ENCODE measurements around the gene ASPSCR1. TPM values are rescaled to one million over a fixed set of nuclear protein-coding genes. Genes with fewer than 3 reads are reported as not detected.
A peak's percentile ranks its signal among the peaks of the same experiment; 100 is the strongest.

Gene ASPSCR1
- total and polyA plus RNA-seq, 9 of the 15 experiments (the other 6 are each of a cell fraction or from before 2014, with no cell fraction given) = 0.90 to 36.9 (median 11.6) TPM

GRCh38 chr17:81977211-81977808 lies at the start of gene ASPSCR1 (continued):
- peak; percentile 41 for TF ChIP-seq KAT7 (CRISPR knock-in tag; IDR thresholded peaks at IDR 0.05; ENCODE audit: borderline replicate concordance)
- TF ChIP-seq CHAMP1 (IDR thresholded peaks at IDR 0.05) = no peak
- no peak for TF ChIP-seq HNRNPUL1 (IDR thresholded peaks at IDR 0.05; ENCODE audit: low read length)
- no peak for TF ChIP-seq U2AF2 (optimal IDR thresholded peaks at IDR 0.05; ENCODE audit: low read depth, low read length)
- TF ChIP-seq YBX1 (IDR thresholded peaks at IDR 0.05) = no peak
- TF ChIP-seq ASH1L (IDR thresholded peaks at IDR 0.05; ENCODE audit: borderline replicate concordance, low read depth, partially characterized antibody) = no peak
- TF ChIP-seq, protein P1, sequence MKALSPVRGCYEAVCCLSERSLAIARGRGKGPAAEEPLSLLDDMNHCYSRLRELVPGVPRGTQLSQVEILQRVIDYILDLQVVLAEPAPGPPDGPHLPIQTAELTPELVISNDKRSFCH (CRISPR knock-in tag; IDR thresholded peaks at IDR 0.05) = no peak
- TF ChIP-seq, protein P1 (tag; IDR thresholded peaks at IDR 0.05) = peak; percentile 60
- 0 out of 2 replicates have a peak, but pooled peaks have one; percentile 6 for TF ChIP-seq LCOR (CRISPR knock-in tag; IDR thresholded peaks at IDR 0.05)
- peak; percentile 49; the same call in 1 of the 2 replicates for TF ChIP-seq ZFX (CRISPR knock-in tag; IDR thresholded peaks at IDR 0.05)
- TF ChIP-seq NR2C1 (IDR thresholded peaks at IDR 0.05) = no peak
- no peak for TF ChIP-seq NR2C1 (tag; IDR thresholded peaks at IDR 0.05)
- TF ChIP-seq POLR2G (IDR thresholded peaks at IDR 0.05; ENCODE audit: low read depth, low read length) = peak; percentile 91
- TF ChIP-seq HNRNPH1 (optimal IDR thresholded peaks at IDR 0.05; ENCODE audit: low read depth, low read length) = no peak
- TF ChIP-seq ZNF184 (CRISPR knock-in tag; IDR thresholded peaks at IDR 0.05) = no peak
- no peak for TF ChIP-seq TAF15 (IDR thresholded peaks at IDR 0.05; ENCODE audit: low read depth, low read length)
- peak; percentile 66; the same call in 1 of the 2 replicates for TF ChIP-seq ETV5 (CRISPR knock-in tag; IDR thresholded peaks at IDR 0.05; ENCODE audit: low read depth)
- no peak for TF ChIP-seq ZNF408 (CRISPR knock-in tag; IDR thresholded peaks at IDR 0.05; ENCODE audit: low read depth)
- no peak for TF ChIP-seq ZNF696 (CRISPR knock-in tag; conservative IDR thresholded peaks at IDR 0.05)
- TF ChIP-seq, protein P2, sequence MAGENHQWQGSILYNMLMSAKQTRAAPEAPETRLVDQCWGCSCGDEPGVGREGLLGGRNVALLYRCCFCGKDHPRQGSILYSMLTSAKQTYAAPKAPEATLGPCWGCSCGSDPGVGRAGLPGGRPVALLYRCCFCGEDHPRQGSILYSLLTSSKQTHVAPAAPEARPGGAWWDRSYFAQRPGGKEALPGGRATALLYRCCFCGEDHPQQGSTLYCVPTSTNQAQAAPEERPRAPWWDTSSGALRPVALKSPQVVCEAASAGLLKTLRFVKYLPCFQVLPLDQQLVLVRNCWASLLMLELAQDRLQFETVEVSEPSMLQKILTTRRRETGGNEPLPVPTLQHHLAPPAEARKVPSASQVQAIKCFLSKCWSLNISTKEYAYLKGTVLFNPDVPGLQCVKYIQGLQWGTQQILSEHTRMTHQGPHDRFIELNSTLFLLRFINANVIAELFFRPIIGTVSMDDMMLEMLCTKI (IDR thresholded peaks at IDR 0.05; ENCODE audit: partially characterized antibody) = no peak
- TF ChIP-seq, protein P3, sequence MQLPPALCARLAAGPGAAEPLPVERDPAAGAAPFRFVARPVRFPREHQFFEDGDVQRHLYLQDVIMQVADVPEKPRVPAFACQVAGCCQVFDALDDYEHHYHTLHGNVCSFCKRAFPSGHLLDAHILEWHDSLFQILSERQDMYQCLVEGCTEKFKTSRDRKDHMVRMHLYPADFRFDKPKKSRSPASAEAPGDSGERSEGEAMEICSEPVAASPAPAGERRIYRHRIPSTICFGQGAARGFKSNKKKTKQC (CRISPR knock-in tag; IDR thresholded peaks at IDR 0.05) = no peak
- no peak for TF ChIP-seq ZNF224 (CRISPR knock-in tag; IDR thresholded peaks at IDR 0.05)
- peak; percentile 47; the same call in 1 of the 2 replicates for TF ChIP-seq E2F3 (CRISPR knock-in tag; IDR thresholded peaks at IDR 0.05)
- TF ChIP-seq TCFL5 (CRISPR knock-in tag; conservative IDR thresholded peaks at IDR 0.05) = no peak
- TF ChIP-seq PRPF4 (IDR thresholded peaks at IDR 0.05; ENCODE audit: insufficient read depth, low read depth, low read length, poor library complexity, severe bottlenecking) = peak; percentile 74

Data from K562 (cell line).